Stomach (tissue), 4 donors: ENCODE measurements around the gene FHL2.

ENCODE experiments used
- EP300 ChIP-seq: sonication (generic); formaldehyde crosslinking; IDR thresholded peaks from one replicate; pipeline ENCODE4 v1.6.1; 2017; ENCODE audit warnings: antibody characterized with exemption
- POLR2A ChIP-seq, 4 donors: fragments of 450-650 bp; IDR thresholded peaks; one replicate each; pipeline ENCODE4 v1.6.1; 2016; ENCODE audit warnings: antibody characterized with exemption in 4 of 4, control low read depth in 2 of 4, mild to moderate bottlenecking in 1 of 4, moderate library complexity in 1 of 4
- POLR2AphosphoS5 ChIP-seq, 3 donors: sonication (generic); formaldehyde crosslinking; IDR thresholded peaks; one replicate each; pipeline ENCODE4 v1.6.1; 2016; ENCODE audit warnings: antibody characterized with exemption in 3 of 3
- TF ChIP-seq, protein P1 (sequence below), 7 experiments: fragments of 450-650 bp in 4 of 7; fragments of 200-600 bp in 3 of 7; sonication (generic) in 3 of 7; IDR thresholded peaks; one replicate each; pipeline ENCODE4 v1.5.1; 2016 to 2019; ENCODE audit warnings: antibody characterized with exemption in 7 of 7, control low read depth in 2 of 7, mild to moderate bottlenecking in 1 of 7

DNA sequence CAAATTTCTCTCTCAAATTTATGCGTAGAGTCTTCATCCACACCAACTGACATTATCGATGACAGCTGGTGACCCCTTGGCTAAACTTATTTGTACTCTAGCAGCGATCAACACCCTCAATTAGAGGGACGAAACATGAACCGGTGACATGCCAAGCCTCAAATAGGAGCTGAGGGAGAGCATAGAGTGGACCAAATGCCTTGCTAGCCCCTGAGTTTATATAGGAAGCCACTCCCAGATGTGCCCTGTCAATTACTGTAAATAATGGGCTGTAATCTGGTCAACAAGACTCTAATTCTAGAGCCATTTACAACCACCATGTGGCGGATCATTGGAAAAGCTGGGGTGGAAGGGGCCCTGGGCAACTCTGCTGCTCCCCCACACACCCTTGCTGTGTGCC, 47.6 kb upstream of the FHL2 start:
- TF ChIP-seq, protein P1, sequence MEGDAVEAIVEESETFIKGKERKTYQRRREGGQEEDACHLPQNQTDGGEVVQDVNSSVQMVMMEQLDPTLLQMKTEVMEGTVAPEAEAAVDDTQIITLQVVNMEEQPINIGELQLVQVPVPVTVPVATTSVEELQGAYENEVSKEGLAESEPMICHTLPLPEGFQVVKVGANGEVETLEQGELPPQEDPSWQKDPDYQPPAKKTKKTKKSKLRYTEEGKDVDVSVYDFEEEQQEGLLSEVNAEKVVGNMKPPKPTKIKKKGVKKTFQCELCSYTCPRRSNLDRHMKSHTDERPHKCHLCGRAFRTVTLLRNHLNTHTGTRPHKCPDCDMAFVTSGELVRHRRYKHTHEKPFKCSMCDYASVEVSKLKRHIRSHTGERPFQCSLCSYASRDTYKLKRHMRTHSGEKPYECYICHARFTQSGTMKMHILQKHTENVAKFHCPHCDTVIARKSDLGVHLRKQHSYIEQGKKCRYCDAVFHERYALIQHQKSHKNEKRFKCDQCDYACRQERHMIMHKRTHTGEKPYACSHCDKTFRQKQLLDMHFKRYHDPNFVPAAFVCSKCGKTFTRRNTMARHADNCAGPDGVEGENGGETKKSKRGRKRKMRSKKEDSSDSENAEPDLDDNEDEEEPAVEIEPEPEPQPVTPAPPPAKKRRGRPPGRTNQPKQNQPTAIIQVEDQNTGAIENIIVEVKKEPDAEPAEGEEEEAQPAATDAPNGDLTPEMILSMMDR (IDR thresholded peaks at IDR 0.05): no peak
- TF ChIP-seq EP300 (no peak), POLR2AphosphoS5 (IDR thresholded peaks at IDR 0.05) (no peak), POLR2A (IDR thresholded peaks at IDR 0.05) (no peak)
